Measurements from ENCODE around the gene PPP1R26.
"Not testable (repeated sequence)": the region's sequence is repeated elsewhere in the genome, so short reads cannot be mapped to it uniquely, and the experiment has no call there.

The PPP1R26 gene

GRCh38 chr9:135479469-135480052 is at the start of gene PPP1R26:
TSS of gene PPP1R26 (plus strand) at chr9:135479782. CDS start at chr9:135484511, 4,729 bp downstream.
- no peak for DNase-seq

GRCh38 chr9:135437259-135437658 is 42.3 kb upstream of the PPP1R26 start:
- no peak for DNase-seq

GRCh38 chr9:135437696-135438095 is 41.9 kb upstream of the PPP1R26 start:
- DNase-seq = not testable (repeated sequence)

- DNase-seq = not testable (repeated sequence)
These were observed 40.9 kb upstream of the PPP1R26 start for GRCh38 chr9:135438581-135439232.

- not testable (repeated sequence) for DNase-seq
These were observed 40.1 kb upstream of the PPP1R26 start for GRCh38 chr9:135439514-135439913.

GRCh38 chr9:135439916-135440315 is 39.7 kb upstream of the PPP1R26 start:
- no peak for DNase-seq

- no peak for DNase-seq
These were observed 39.0 kb upstream of the PPP1R26 start for GRCh38 chr9:135440620-135441019.

- not testable (repeated sequence) for DNase-seq
These were observed 38.2 kb upstream of the PPP1R26 start for GRCh38 chr9:135441105-135442071.

GRCh38 chr9:135442075-135442474 is 37.5 kb upstream of the PPP1R26 start:
- no peak for DNase-seq

- no peak for DNase-seq
These were observed 35.7 kb upstream of the PPP1R26 start for GRCh38 chr9:135443797-135444425.

GRCh38 chr9:135447126-135447525 is 32.5 kb upstream of the PPP1R26 start:
- DNase-seq = no peak

GRCh38 chr9:135448663-135449100 is 30.9 kb upstream of the PPP1R26 start:
- DNase-seq = no peak

GRCh38 chr9:135449532-135449931 is 30.1 kb upstream of the PPP1R26 start:
- not testable (repeated sequence) for DNase-seq

GRCh38 chr9:135450956-135451355 is 28.6 kb upstream of the PPP1R26 start:
- no peak for DNase-seq

GRCh38 chr9:135451909-135452308 is 27.7 kb upstream of the PPP1R26 start:
- DNase-seq = not testable (repeated sequence)

GRCh38 chr9:135454737-135455136 is 24.8 kb upstream of the PPP1R26 start:
- DNase-seq = no peak

GRCh38 chr9:135455401-135456030 is 24.1 kb upstream of the PPP1R26 start:
- DNase-seq = no peak

- DNase-seq = no peak
These were observed 23.0 kb upstream of the PPP1R26 start for GRCh38 chr9:135456436-135457104.

GRCh38 chr9:135458478-135458877 is 21.1 kb upstream of the PPP1R26 start:
- not testable (repeated sequence) for DNase-seq

- DNase-seq = no peak
These were observed 17.6 kb upstream of the PPP1R26 start for GRCh38 chr9:135461936-135462335.

- DNase-seq = no peak
These were observed 16.4 kb upstream of the PPP1R26 start for GRCh38 chr9:135463140-135463539.

- DNase-seq = no peak
These were observed 15.4 kb upstream of the PPP1R26 start for GRCh38 chr9:135464181-135464580.

All from NCI-H1436 treated with DMSO at 0.1 percent for 48 hours (cell line).